ENCODE measurements around the gene AJAP1.

AJAP1 gene

GRCh38 chr1:4754816-4755215 lies 100.4 kb downstream of the AJAP1 start:
- DNase-seq (ENCODE audit: low read depth), result no peak
- TF ChIP-seq, protein P1, sequence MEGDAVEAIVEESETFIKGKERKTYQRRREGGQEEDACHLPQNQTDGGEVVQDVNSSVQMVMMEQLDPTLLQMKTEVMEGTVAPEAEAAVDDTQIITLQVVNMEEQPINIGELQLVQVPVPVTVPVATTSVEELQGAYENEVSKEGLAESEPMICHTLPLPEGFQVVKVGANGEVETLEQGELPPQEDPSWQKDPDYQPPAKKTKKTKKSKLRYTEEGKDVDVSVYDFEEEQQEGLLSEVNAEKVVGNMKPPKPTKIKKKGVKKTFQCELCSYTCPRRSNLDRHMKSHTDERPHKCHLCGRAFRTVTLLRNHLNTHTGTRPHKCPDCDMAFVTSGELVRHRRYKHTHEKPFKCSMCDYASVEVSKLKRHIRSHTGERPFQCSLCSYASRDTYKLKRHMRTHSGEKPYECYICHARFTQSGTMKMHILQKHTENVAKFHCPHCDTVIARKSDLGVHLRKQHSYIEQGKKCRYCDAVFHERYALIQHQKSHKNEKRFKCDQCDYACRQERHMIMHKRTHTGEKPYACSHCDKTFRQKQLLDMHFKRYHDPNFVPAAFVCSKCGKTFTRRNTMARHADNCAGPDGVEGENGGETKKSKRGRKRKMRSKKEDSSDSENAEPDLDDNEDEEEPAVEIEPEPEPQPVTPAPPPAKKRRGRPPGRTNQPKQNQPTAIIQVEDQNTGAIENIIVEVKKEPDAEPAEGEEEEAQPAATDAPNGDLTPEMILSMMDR (IDR thresholded peaks at IDR 0.05; ENCODE audit: insufficient read depth, low read depth, low read length, missing control alignments), result no peak
- H3K4me3 ChIP-seq (ENCODE audit: low read depth, low read length), result no peak overlapping the region

- TF ChIP-seq, protein P1 (IDR thresholded peaks at IDR 0.05; ENCODE audit: insufficient read depth, low read depth, low read length, missing control alignments), result no peak
- no peak for DNase-seq (ENCODE audit: low read depth)
- no peak overlapping the region for H3K4me3 ChIP-seq (ENCODE audit: low read depth, low read length)
Measured at GRCh38 chr1:4755301-4755845, 101.0 kb downstream of the AJAP1 start.

DNA sequence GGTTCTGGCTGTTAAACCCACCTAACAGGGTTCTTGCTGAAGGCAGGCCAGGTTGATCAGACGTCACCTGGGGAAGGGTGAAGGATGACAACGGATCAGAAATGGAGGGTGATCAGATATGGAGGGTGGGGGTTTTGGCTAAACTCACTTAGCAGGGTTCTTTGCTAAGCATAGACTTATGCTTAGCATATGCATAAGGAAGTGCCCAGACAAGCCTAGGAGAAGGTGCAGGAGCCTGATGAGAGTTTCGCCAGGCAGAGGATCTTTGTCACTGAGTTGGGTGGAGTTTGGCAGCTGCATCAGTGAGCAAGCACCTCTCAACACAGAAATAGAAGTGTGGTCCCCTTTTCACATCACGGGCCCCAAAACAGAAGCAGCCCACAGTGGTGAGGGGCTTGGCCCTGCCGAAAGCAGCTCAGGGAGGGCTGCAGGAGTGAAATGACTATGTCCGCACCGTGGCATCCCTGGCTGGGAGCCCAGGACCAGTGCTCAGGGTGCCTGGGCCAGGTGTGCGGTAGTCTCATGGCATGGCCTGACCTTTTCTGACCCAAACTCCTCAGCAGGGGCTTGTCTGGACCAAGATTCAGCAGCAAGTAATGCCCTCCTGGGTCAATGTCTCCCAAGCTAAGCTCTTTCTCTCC lies 101.6 kb downstream of the AJAP1 start:
- DNase-seq (ENCODE audit: low read depth), result no peak
- TF ChIP-seq, protein P1 (IDR thresholded peaks at IDR 0.05; ENCODE audit: insufficient read depth, low read depth, low read length, missing control alignments), result no peak
- H3K4me3 ChIP-seq (ENCODE audit: low read depth, low read length), result no peak overlapping the region

GRCh38 chr1:4756851-4757580 lies 102.6 kb downstream of the AJAP1 start:
- no peak for DNase-seq (ENCODE audit: low read depth)
- no peak overlapping the region for H3K4me3 ChIP-seq (ENCODE audit: low read depth, low read length)
- TF ChIP-seq, protein P1 (IDR thresholded peaks at IDR 0.05; ENCODE audit: insufficient read depth, low read depth, low read length, missing control alignments), result no peak

GRCh38 chr1:4759671-4760070 lies 105.3 kb downstream of the AJAP1 start:
- no peak overlapping the region for H3K4me3 ChIP-seq (ENCODE audit: low read depth, low read length)
- TF ChIP-seq, protein P1 (IDR thresholded peaks at IDR 0.05; ENCODE audit: insufficient read depth, low read depth, low read length, missing control alignments), result no peak
- no peak for DNase-seq (ENCODE audit: low read depth)

DNA sequence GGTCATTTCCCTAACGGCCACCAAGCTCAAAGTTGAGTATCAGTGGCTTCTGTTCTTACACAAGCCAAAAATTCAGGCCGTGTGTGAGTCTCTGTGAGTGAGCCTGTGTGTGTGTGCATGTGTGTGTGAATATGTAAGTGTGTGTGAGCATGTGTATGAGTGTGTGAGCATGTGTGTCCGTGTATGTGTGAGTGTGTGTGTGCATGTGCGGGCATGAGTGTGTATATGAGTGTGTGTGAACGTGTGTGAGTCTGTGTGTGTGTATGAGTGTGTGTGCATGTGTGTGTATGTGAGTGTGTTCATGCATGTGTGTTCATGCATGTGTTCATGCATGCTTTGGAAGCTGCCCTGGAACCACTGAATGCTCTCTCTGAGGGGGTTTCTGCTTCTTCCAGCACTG lies 105.7 kb downstream of the AJAP1 start:
- TF ChIP-seq, protein P1 (IDR thresholded peaks at IDR 0.05; ENCODE audit: insufficient read depth, low read depth, low read length, missing control alignments), result no peak
- DNase-seq (ENCODE audit: low read depth), result no peak

More for the DNA sequence above, 105.7 kb downstream of the AJAP1 start:
- no peak overlapping the region for H3K4me3 ChIP-seq (ENCODE audit: low read depth, low read length)

Data from GM12865 (cell line).